Liver (tissue), 9 donors: ENCODE measurements around the gene TACC3. TPM values are rescaled to one million over a fixed set of nuclear protein-coding genes. Genes with fewer than 3 reads are reported as not detected.

Experiments used
- DNase-seq: peaks from one replicate; pipeline ENCODE4 v3.0.0-alpha.2; 2017; ENCODE audit warnings: low spot score
- H3K27ac ChIP-seq, 2 donors: one replicate each; pipeline ENCODE4 v1.7.0; 2013; ENCODE audit warnings: inconsistent platforms in 2 of 2, low read length in 2 of 2, control low read depth in 1 of 2, low read depth in 1 of 2, mild to moderate bottlenecking in 1 of 2
- H3K27me3 ChIP-seq, 4 donors: one replicate each; pipeline versions ENCODE4 v1.6.1 to v1.7.0; 2013; ENCODE audit warnings: low read length in 3 of 4, inconsistent platforms in 1 of 4, mild to moderate bottlenecking in 1 of 4, moderate library complexity in 1 of 4; ENCODE audit not compliant: control insufficient read depth in 4 of 4, insufficient read depth in 4 of 4
- H3K36me3 ChIP-seq, 4 donors: one replicate each; pipeline versions ENCODE4 v1.6.1 to v1.7.0; 2013; ENCODE audit warnings: low read length in 3 of 4, mild to moderate bottlenecking in 3 of 4, low read depth in 1 of 4, moderate library complexity in 1 of 4; ENCODE audit not compliant: control insufficient read depth in 4 of 4, insufficient read depth in 3 of 4
- H3K4me1 ChIP-seq, 4 donors: one replicate each; pipeline versions ENCODE4 v1.6.1 to v1.7.0; 2013; ENCODE audit warnings: low read length in 3 of 4, mild to moderate bottlenecking in 3 of 4, moderate library complexity in 1 of 4; ENCODE audit not compliant: control insufficient read depth in 4 of 4, insufficient read depth in 4 of 4
- H3K4me3 ChIP-seq, 3 donors: one replicate each; pipeline versions ENCODE4 v1.6.1 to v1.7.0; 2013; ENCODE audit warnings: low read length in 3 of 3, control low read depth in 1 of 3, low read depth in 1 of 3, mild to moderate bottlenecking in 1 of 3
- H3K9ac ChIP-seq, 2 donors: one replicate each; pipeline ENCODE4 v1.7.0; 2013; ENCODE audit warnings: low read length in 2 of 2, mild to moderate bottlenecking in 2 of 2, moderate library complexity in 2 of 2, control low read depth in 1 of 2, low read depth in 1 of 2
- H3K9me3 ChIP-seq, 4 donors: one replicate each; pipeline versions ENCODE4 v1.6.1 to v1.7.0; 2013; ENCODE audit warnings: low read length in 3 of 4; ENCODE audit not compliant: control insufficient read depth in 4 of 4
- ATF3 ChIP-seq: IDR thresholded peaks from 2 replicates; pipeline ENCODE4 v1.6.1; 2016; ENCODE audit warnings: antibody characterized with exemption
- CTCF ChIP-seq: fragments of 150-350 bp; IDR thresholded peaks from 2 replicates; pipeline ENCODE4 v1.5.1; 2017; ENCODE audit warnings: improper control_type of control experiment, low read depth, low read length; ENCODE audit not compliant: missing input control
- FOXA1 ChIP-seq: IDR thresholded peaks from 2 replicates; pipeline ENCODE4 v1.6.1; 2016; ENCODE audit warnings: antibody characterized with exemption
- FOXA2 ChIP-seq: IDR thresholded peaks from 2 replicates; pipeline ENCODE4 v1.6.1; 2016; ENCODE audit warnings: antibody characterized with exemption
- GABPA ChIP-seq, 2 donors: IDR thresholded peaks in 1 of 2; conservative IDR thresholded peaks in 1 of 2; 2 replicates each; pipeline ENCODE4 v1.6.1; 2016; ENCODE audit warnings: antibody characterized with exemption in 2 of 2, mild to moderate bottlenecking in 1 of 2, moderate library complexity in 1 of 2
- JUND ChIP-seq, 2 donors: IDR thresholded peaks; 2 replicates each; pipeline ENCODE4 v1.6.1; 2016; ENCODE audit warnings: antibody characterized with exemption in 2 of 2
- MAX ChIP-seq: IDR thresholded peaks from 2 replicates; pipeline ENCODE4 v1.6.1; 2016; ENCODE audit warnings: antibody characterized with exemption
- NR2F2 ChIP-seq: IDR thresholded peaks from 2 replicates; pipeline ENCODE4 v1.6.1; 2016; ENCODE audit warnings: antibody characterized with exemption
- REST ChIP-seq: IDR thresholded peaks from 2 replicates; pipeline ENCODE4 v1.6.1; 2016; ENCODE audit warnings: antibody characterized with exemption, mild to moderate bottlenecking
- RXRA ChIP-seq, 2 donors: IDR thresholded peaks; 2 replicates each; pipeline ENCODE4 v1.6.1; 2017 to 2018; ENCODE audit warnings: antibody characterized with exemption in 2 of 2, mild to moderate bottlenecking in 1 of 2
- SP1 ChIP-seq: IDR thresholded peaks from 2 replicates; pipeline ENCODE4 v1.6.1; 2018; ENCODE audit warnings: antibody characterized with exemption, mild to moderate bottlenecking
- TAF1 ChIP-seq: conservative IDR thresholded peaks from 2 replicates; pipeline ENCODE4 v1.6.1; 2016; ENCODE audit warnings: antibody characterized with exemption, mild to moderate bottlenecking
- YY1 ChIP-seq: IDR thresholded peaks from 2 replicates; pipeline ENCODE4 v1.6.1; 2016; ENCODE audit warnings: antibody characterized with exemption, mild to moderate bottlenecking
- ZBTB33 ChIP-seq: IDR thresholded peaks from 2 replicates; pipeline ENCODE4 v1.6.1; 2016; ENCODE audit warnings: antibody characterized with exemption
- WGBS: extraction: QIAGEN DNeasy Blood & Tissue Kit; methylation state at CpG from one replicate; pipeline ENCODE4 v1.1.7; 2013; 5-methylcytosine and 5-hydroxymethylcytosine counted together
- polyA plus RNA-seq, 2 donors: library from polyadenylated mRNA; stranded (reverse) in 1 of 2; unstranded in 1 of 2; fragments of 200-250 nt in 1 of 2; fragments of >200 nt in 1 of 2; fragmentation: Nextera tagmentation in 1 of 2; extraction: Ambion mirVana in 1 of 2; gene quantifications; one replicate each; pipeline versions ENCODE4 v1.2.1 to v1.2.3, GENCODE V29; 2013 to 2015
- total RNA-seq, 2 donors: library from RNA; depleted of rRNA; stranded (reverse); fragments of >200 nt; gene quantifications; one replicate each; pipeline ENCODE4 v1.2.3, GENCODE V29; 2014
- donor health status: healthy.
- donor health status: healthy.
- donor health status: healthy.
- donor health status: healthy.
- donor health status: healthy.

Gene TACC3
- total and polyA plus RNA-seq, 4 donors = 1.4 to 38.9 (median 5.5) TPM

- Histone ChIP-seq H3K27me3 (no peaks in the 10 kb centered on the region), H3K4me3 (no peak overlapping the region), H3K27ac (no peak overlapping the region), H3K9ac (no peak overlapping the region), H3K4me1 (peaks cover 0 to 6% (median 2%) of the 10 kb centered on the region in 4 donors), H3K36me3 (no peaks in the 10 kb centered on the region), H3K9me3 (no peaks in the 10 kb centered on the region)
- no peak for DNase-seq
- 84% methylated on average over 15 of the region's 15 CpGs for WGBS
- TF ChIP-seq ZBTB33 = no peak
- no peak for TF ChIP-seq FOXA1
- no peak for TF ChIP-seq MAX
- TF ChIP-seq SP1 = no peak
- TF ChIP-seq CTCF = no peak
- no peak for TF ChIP-seq YY1
- no peak for TF ChIP-seq JUND (IDR thresholded peaks at IDR 0.05)
- TF ChIP-seq TAF1 = no peak
- TF ChIP-seq REST = no peak
- TF ChIP-seq GABPA (IDR thresholded peaks at IDR 0.05 in 1 of 2, conservative IDR thresholded peaks at IDR 0.05 in 1 of 2) = no peak
- TF ChIP-seq ATF3 = no peak
- no peak for TF ChIP-seq NR2F2
- TF ChIP-seq RXRA (IDR thresholded peaks at IDR 0.05) = no peak
These were observed 32.5 kb downstream of the TACC3 start for GRCh38 chr4:1753697-1754311.

- Histone ChIP-seq H3K36me3 (no peaks in the 10 kb centered on the region), H3K9ac (no peak overlapping the region), H3K9me3 (no peaks in the 10 kb centered on the region), H3K27ac (no peak overlapping the region), H3K4me3 (no peak overlapping the region), H3K4me1 (peaks cover 0 to 6% (median 2%) of the 10 kb centered on the region in 4 donors), H3K27me3 (no peaks in the 10 kb centered on the region)
- DNase-seq = no peak
- 93% methylated on average over 5 of the region's 5 CpGs for WGBS
- no peak for TF ChIP-seq FOXA2
- no peak for TF ChIP-seq YY1
- TF ChIP-seq RXRA (IDR thresholded peaks at IDR 0.05) = no peak
- no peak for TF ChIP-seq JUND (IDR thresholded peaks at IDR 0.05)
- no peak for TF ChIP-seq GABPA (IDR thresholded peaks at IDR 0.05 in 1 of 2, conservative IDR thresholded peaks at IDR 0.05 in 1 of 2)
- no peak for TF ChIP-seq MAX
- no peak for TF ChIP-seq ZBTB33
- TF ChIP-seq SP1 = no peak
These were observed 33.0 kb downstream of the TACC3 start for GRCh38 chr4:1754336-1754735.
